IMR-90 (cell line): ENCODE measurements around the gene CCDC181. TPM values are rescaled to one million over a fixed set of nuclear protein-coding genes. Genes with fewer than 3 reads are reported as not detected.

Experiments used
- ATAC-seq: fragments of 200-7000 bp; cut with Tn5 transposase; 2 replicates; pipeline ENCODE4 v1.9.1; 2020; ENCODE audit warnings: low read depth, mild to moderate bottlenecking, moderate library complexity
- BruUV-seq: library from RNA; stranded (reverse); fragments of 400-500 nt; replicated peaks from 2 replicates; lab custom pipeline; 2021; lab: Mats Ljungman, UMichigan
- CTCF ChIA-PET: fragments of 300-600 bp; formaldehyde crosslinking; extraction: SDS; loops from one replicate; lab custom pipeline; 2021; ENCODE audit warnings: antibody characterized with exemption; lab: Yijun Ruan, JAX
- POLR2A ChIA-PET: fragments of 300-600 bp; sonication (Branson Sonifier 250); formaldehyde crosslinking; loops from one replicate; lab custom pipeline; 2022; ENCODE audit warnings: antibody characterized with exemption; ENCODE audit not compliant: unreplicated experiment; lab: Charles Lee
- DNase-seq: peaks from one replicate; pipeline ENCODE4 v3.0.0; 2013
- H2AFZ ChIP-seq: replicated peaks from 2 replicates; pipeline ENCODE3; 2013; ENCODE audit warnings: low read length, mild to moderate bottlenecking; ENCODE audit not compliant: poor library complexity
- H2AK5ac ChIP-seq: 2 replicates; pipeline ENCODE4 v1.6.1; 2013; ENCODE audit warnings: low read depth, low read length, inconsistent platforms
- H2AK9ac ChIP-seq: replicated peaks from 2 replicates; pipeline ENCODE3; 2013; ENCODE audit warnings: mild to moderate bottlenecking, low read depth, low read length, moderate library complexity; ENCODE audit not compliant: poor library complexity
- H2BK120ac ChIP-seq: 2 replicates; pipeline ENCODE4 v1.6.1; 2013; ENCODE audit warnings: low read depth, low read length, inconsistent platforms
- H2BK15ac ChIP-seq: 3 replicates; pipeline ENCODE4 v1.6.1; 2013; ENCODE audit warnings: low read depth, low read length, inconsistent platforms
- H2BK20ac ChIP-seq: 2 replicates; pipeline ENCODE4 v1.6.1; 2013; ENCODE audit warnings: low read depth, mild to moderate bottlenecking, inconsistent platforms, low read length, moderate library complexity
- H2BK5ac ChIP-seq: 2 replicates; pipeline ENCODE4 v1.6.1; 2013; ENCODE audit warnings: mild to moderate bottlenecking, low read depth, low read length, inconsistent platforms; ENCODE audit not compliant: poor library complexity, severe bottlenecking
- H3K14ac ChIP-seq: replicated peaks from 2 replicates; pipeline ENCODE4 v1.6.1; 2013; ENCODE audit warnings: low read depth, low read length, inconsistent platforms
- H3K18ac ChIP-seq: 2 replicates; pipeline ENCODE4 v1.6.1; 2013; ENCODE audit warnings: low read depth, low read length, control low read depth
- H3K23ac ChIP-seq: 2 replicates; pipeline ENCODE4 v1.6.1; 2013; ENCODE audit warnings: low read depth, low read length, inconsistent platforms
- H3K27ac ChIP-seq: 2 replicates; pipeline ENCODE4 v1.5.1; 2013; ENCODE audit warnings: mild to moderate bottlenecking, control low read depth, low read length; ENCODE audit not compliant: insufficient read depth
- H3K27me3 ChIP-seq: 2 replicates; pipeline ENCODE4 v1.6.1; 2013; ENCODE audit warnings: low read length; ENCODE audit not compliant: control insufficient read depth, insufficient read depth
- H3K36me3 ChIP-seq: 2 replicates; pipeline ENCODE4 v1.6.1; 2013; ENCODE audit warnings: low read length, mixed read lengths; ENCODE audit not compliant: control insufficient read depth, insufficient read depth
- H3K4ac ChIP-seq: 2 replicates; pipeline ENCODE4 v1.6.1; 2013; ENCODE audit warnings: low read depth, low read length, inconsistent platforms
- H3K4me1 ChIP-seq: 2 replicates; pipeline ENCODE4 v1.6.1; 2013; ENCODE audit warnings: low read length, mixed read lengths; ENCODE audit not compliant: control insufficient read depth, insufficient read depth
- H3K4me2 ChIP-seq: 2 replicates; pipeline ENCODE4 v1.6.1; 2013; ENCODE audit warnings: low read depth, mild to moderate bottlenecking, control low read depth, low read length, moderate library complexity
- H3K4me3 ChIP-seq: 2 replicates; pipeline ENCODE4 v1.5.1; 2013; ENCODE audit warnings: low read depth, mild to moderate bottlenecking, control low read depth, low read length, moderate library complexity; ENCODE audit not compliant: insufficient read depth
- H3K56ac ChIP-seq: 2 replicates; pipeline ENCODE4 v1.6.1; 2013; ENCODE audit warnings: low read length, inconsistent platforms; ENCODE audit not compliant: insufficient read depth; ENCODE audit errors: extremely low read depth
- H3K79me1 ChIP-seq, 2 experiments: 2 replicates each; pipeline ENCODE4 v1.6.1; 2013; ENCODE audit warnings: low read length in 2 of 2, inconsistent platforms in 1 of 2, low read depth in 1 of 2
- H3K9ac ChIP-seq: 2 replicates; pipeline ENCODE4 v1.6.1; 2013; ENCODE audit warnings: low read depth, low read length, control low read depth
- H3K9me1 ChIP-seq: 2 replicates; pipeline ENCODE4 v1.6.1; 2013; ENCODE audit warnings: low read length, inconsistent platforms; ENCODE audit not compliant: insufficient read depth
- H3K9me3 ChIP-seq: 2 replicates; pipeline ENCODE4 v1.6.1; 2013; ENCODE audit warnings: low read length; ENCODE audit not compliant: control insufficient read depth, insufficient read depth
- H4K20me1 ChIP-seq: 2 replicates; pipeline ENCODE4 v1.6.1; 2013; ENCODE audit warnings: low read length, inconsistent platforms; ENCODE audit not compliant: insufficient read depth
- H4K5ac ChIP-seq: 2 replicates; pipeline ENCODE4 v1.6.1; 2013; ENCODE audit warnings: mild to moderate bottlenecking, low read depth, low read length, control low read depth
- H4K8ac ChIP-seq, 2 experiments: 2 replicates each; pipeline ENCODE4 v1.6.1; 2013; ENCODE audit warnings: low read depth in 2 of 2, low read length in 2 of 2, control low read depth in 1 of 2, inconsistent platforms in 1 of 2
- H4K91ac ChIP-seq: 2 replicates; pipeline ENCODE4 v1.6.1; 2013; ENCODE audit warnings: low read depth, low read length, inconsistent platforms; ENCODE audit not compliant: insufficient read depth
- BHLHE40 ChIP-seq: fragments of 150-350 bp; IDR thresholded peaks from 2 replicates; pipeline ENCODE4 v1.6.1; 2016; ENCODE audit warnings: mild to moderate bottlenecking, low read depth, low read length
- CHD1 ChIP-seq: IDR thresholded peaks from 2 replicates; pipeline ENCODE4 v1.6.1; 2012; ENCODE audit warnings: low read depth, low read length, improper control_type of control experiment
- ELK1 ChIP-seq: fragments of 150-350 bp; IDR thresholded peaks from 2 replicates; pipeline ENCODE4 v1.6.1; 2016; ENCODE audit warnings: low read depth, mild to moderate bottlenecking, low read length, moderate library complexity, borderline replicate concordance
- MAFK ChIP-seq: IDR thresholded peaks from 2 replicates; pipeline ENCODE4 v1.6.1; 2012; ENCODE audit warnings: low read depth, low read length, improper control_type of control experiment
- NFE2L2 ChIP-seq: fragments of 150-350 bp; IDR thresholded peaks from 2 replicates; pipeline ENCODE4 v1.6.1; 2016; ENCODE audit warnings: low read depth, mild to moderate bottlenecking, low read length
- RAD21 ChIP-seq: IDR thresholded peaks from 2 replicates; pipeline ENCODE4 v1.6.1; 2012; ENCODE audit warnings: low read length, improper control_type of control experiment
- USF2 ChIP-seq: fragments of 150-350 bp; IDR thresholded peaks from 2 replicates; pipeline ENCODE4 v1.6.1; 2017; ENCODE audit warnings: mild to moderate bottlenecking, antibody characterized with exemption, low read length, low read depth
- WGBS, 2 experiments: methylation state at CpG; one replicate each; pipeline versions ENCODE4 v1.1.5 to v1.1.7; 2013; ENCODE audit warnings: missing lambda C conversion rate in 2 of 2; ENCODE audit not compliant: insufficient read length in 1 of 2; ENCODE audit errors: extremely low coverage in 2 of 2; 5-methylcytosine and 5-hydroxymethylcytosine counted together
- dilution Hi-C: fragments of 300-500 bp; cut with HindIII; formaldehyde crosslinking; loops from one replicate; pipeline ENCODE4 v1.14.3; 2018; ENCODE audit warnings: low sequenced_read_pairs; ENCODE audit not compliant: unreplicated experiment
- in situ Hi-C: fragments of 300-500 bp; cut with MboI; formaldehyde crosslinking; loops from 3 replicates; pipeline ENCODE4 v1.14.3; 2019; ENCODE audit warnings: low sequenced_read_pairs, inconsistent platforms, mixed read lengths
- intact Hi-C: fragments of 100-400 bp; cut with micrococcal nuclease; formaldehyde crosslinking; loops from 2 replicates; pipeline ENCODE4 v1.10.0; 2022
- polyA plus RNA-seq, 3 experiments: library from polyadenylated mRNA; depleted of rRNA; stranded (reverse); fragments of >200 nt; gene quantifications; 2 replicates each; pipeline ENCODE4 v1.2.3, GENCODE V29; 2012; ENCODE audit warnings: low replicate concordance in 1 of 3
- total RNA-seq: library from RNA; depleted of rRNA; stranded (reverse); fragments of >200 nt; gene quantifications from 2 replicates; pipeline ENCODE4 v1.2.3, GENCODE V29; 2012

The CCDC181 gene
- total and polyA plus RNA-seq, 2 of the 4 experiments (the other 2 are of a cell fraction), result 0.03 TPM; not detected in 1

GRCh38 chr1:169383449-169383848 is 43.8 kb downstream of the CCDC181 start:
- H2AK9ac ChIP-seq, result no peak overlapping the region
- CTCF ChIA-PET, result no interaction called here
- no peak overlapping the region for H4K91ac ChIP-seq
- no peaks in the 10 kb centered on the region for H4K20me1 ChIP-seq
- H3K18ac ChIP-seq, result no peak overlapping the region
- no peaks in the 10 kb centered on the region; a peak in 1 of 4 replicates for H3K79me1 ChIP-seq
- H3K23ac ChIP-seq, result no peak overlapping the region
- H3K4me3 ChIP-seq, result no peak overlapping the region
- H3K27ac ChIP-seq, result no peak overlapping the region
- no peak overlapping the region for H2AFZ ChIP-seq
- no peak overlapping the region for H2BK20ac ChIP-seq
- H4K8ac ChIP-seq, result no peak overlapping the region
- TF ChIP-seq ELK1, result no peak
- no peak for TF ChIP-seq CHD1
- no peak for TF ChIP-seq NFE2L2
- no peak for TF ChIP-seq BHLHE40
- TF ChIP-seq RAD21, result no peak
- no peak for TF ChIP-seq MAFK
- TF ChIP-seq USF2, result no peak
- in situ Hi-C loops (no loop called here), intact Hi-C loops (no loop called here), dilution Hi-C loops (no loop called here)
- no peak overlapping the region for H3K14ac ChIP-seq
- H2BK5ac ChIP-seq, result no peak overlapping the region
- no peak overlapping the region for H3K4me2 ChIP-seq
- H2AK5ac ChIP-seq, result no peak overlapping the region
- BruUV-seq, result no TSS peak
- no peaks in the 10 kb centered on the region for H3K27me3 ChIP-seq
- H2BK120ac ChIP-seq, result no peak overlapping the region
- WGBS, 2 experiments, result 100% methylated on average over 1 of the region's 4 CpGs; no CpG with 5 or more reads in 1 of the 2 experiments
- no peak overlapping the region for H3K4ac ChIP-seq
- no peaks in the 10 kb centered on the region for H3K9me1 ChIP-seq
- no peaks in the 10 kb centered on the region for H3K4me1 ChIP-seq
- H4K5ac ChIP-seq, result no peak overlapping the region
- no peaks in the 10 kb centered on the region for H3K9me3 ChIP-seq
- H2BK15ac ChIP-seq, result no peak overlapping the region
- POLR2A ChIA-PET, result no interaction called here
- H3K9ac ChIP-seq, result no peak overlapping the region
- DNase-seq (no peak), ATAC-seq (no peak)
- no peak overlapping the region for H3K56ac ChIP-seq
- H3K36me3 ChIP-seq, result peaks cover 15% of the 10 kb centered on the region
